ENCODE data around the gene PHF19. TPM values are rescaled to one million over a fixed set of nuclear protein-coding genes. Genes with fewer than 3 reads are reported as not detected.

PHF19 gene
- total RNA-seq, 1 donor from 2014 or later = 55.3 TPM

GRCh38 chr9:120875643-120875953 is 1.4 kb downstream of the PHF19 start:
- H3K9me3 Mint-ChIP-seq = no peaks in the 10 kb centered on the region
- no peak for TF ChIP-seq CTCF (IDR thresholded peaks at IDR 0.05)
- peaks cover 16% of the 10 kb centered on the region for H3K36me3 Mint-ChIP-seq (ENCODE audit: low read depth)
- ATAC-seq (ENCODE audit: low read depth) = no peak
- ChIA-PET POLR2A (interaction anchor here (2.5 to 3.8 kb wide), 5 partner anchors 11 to 82 kb away, joined by 9 to 33 read pairs (median 10); partner anchors contain the start of genes FBXW2 and TRAF1), CTCF (interaction anchor here (0.6 kb wide), 1 partner anchor 184 kb away, joined by 3 read pairs; no protein-coding TSS in a partner anchor)
- intact Hi-C loops (cut with micrococcal nuclease) = no loop called here
- H3K4me3 Mint-ChIP-seq = peak overlapping the region; percentile 73
- no peak for DNase-seq
- H3K4me1 Mint-ChIP-seq = peaks cover 55% of the 10 kb centered on the region
- peaks cover 2% of the 10 kb centered on the region for H3K27me3 Mint-ChIP-seq
- peak overlapping the region; percentile 80 for H3K27ac Mint-ChIP-seq

- Mint-ChIP-seq H3K4me3 (peak overlapping the region; percentile 73), H3K27ac (peak overlapping the region; percentile 80), H3K4me1 (peaks cover 55% of the 10 kb centered on the region), H3K9me3 (no peaks in the 10 kb centered on the region), H3K36me3 (ENCODE audit: low read depth) (peaks cover 16% of the 10 kb centered on the region), H3K27me3 (peaks cover 2% of the 10 kb centered on the region)
- ChIA-PET POLR2A (interaction anchor here (1.0 to 3.3 kb wide), 4 partner anchors 11 to 82 kb away, joined by 3 to 10 read pairs (median 10); partner anchors contain the start of gene FBXW2), CTCF (interaction anchor here (0.6 kb wide), 1 partner anchor 185 kb away, joined by 3 read pairs; no protein-coding TSS in a partner anchor)
- TF ChIP-seq CTCF (IDR thresholded peaks at IDR 0.05) = no peak
- no peak for ATAC-seq (ENCODE audit: low read depth)
- intact Hi-C loops (cut with micrococcal nuclease) = no loop called here
- no peak for DNase-seq
Observed at GRCh38 chr9:120875195-120875565, 1.8 kb downstream of the PHF19 start.

- H3K4me3 Mint-ChIP-seq = no peak overlapping the region
- H3K36me3 Mint-ChIP-seq (ENCODE audit: low read depth) = peaks cover 18% of the 10 kb centered on the region
- ChIA-PET CTCF (no interaction called here), POLR2A (interaction anchor here (1.0 to 3.3 kb wide), 6 partner anchors 12 to 81 kb away, joined by 3 to 10 read pairs (median 10); partner anchors contain the start of gene FBXW2)
- intact Hi-C loops (cut with micrococcal nuclease) = no loop called here
- DNase-seq (no peak), ATAC-seq (ENCODE audit: low read depth) (no peak)
- no peaks in the 10 kb centered on the region for H3K9me3 Mint-ChIP-seq
- H3K27ac Mint-ChIP-seq = peak overlapping the region; percentile 80
- no peaks in the 10 kb centered on the region for H3K27me3 Mint-ChIP-seq
- TF ChIP-seq CTCF (IDR thresholded peaks at IDR 0.05) = no peak
- peaks cover 54% of the 10 kb centered on the region for H3K4me1 Mint-ChIP-seq
Observed at GRCh38 chr9:120874226-120875194, 2.5 kb downstream of the PHF19 start.

GRCh38 chr9:120873512-120873911 is 3.5 kb downstream of the PHF19 start:
- ATAC-seq (ENCODE audit: low read depth) = no peak
- Mint-ChIP-seq H3K27ac (peak overlapping the region; percentile 68), H3K36me3 (ENCODE audit: low read depth) (peaks cover 21% of the 10 kb centered on the region), H3K27me3 (no peaks in the 10 kb centered on the region), H3K4me1 (peaks cover 51% of the 10 kb centered on the region), H3K4me3 (no peak overlapping the region), H3K9me3 (no peaks in the 10 kb centered on the region)
- TF ChIP-seq CTCF (IDR thresholded peaks at IDR 0.05) = no peak
- CTCF ChIA-PET = interaction anchor here (0.9 kb wide), 1 partner anchor 60 kb away, joined by 3 read pairs; no protein-coding TSS in a partner anchor
- intact Hi-C loops (cut with micrococcal nuclease) = no loop called here
- DNase-seq = no peak
- POLR2A ChIA-PET = interaction anchor here (1.4 to 2.1 kb wide), 4 partner anchors 11 to 62 kb away, joined by 5 to 10 read pairs (median 6); no protein-coding TSS in a partner anchor

All from activated B cell treated with CpG ODN at 0.5 μM for 24 hours (primary cell).